Stimulated activated CD4-positive, alpha-beta T cell treated with anti-CD3 and anti-CD28 coated beads, Interleukin-4, amount 100 ng/mL, for 4 hours (primary cell): ENCODE measurements around the gene PSMB7.

ENCODE experiments used
- DNase-seq, 2 experiments: peaks; one replicate each; pipeline ENCODE4 v3.0.0-alpha.2; 2020

The PSMB7 gene

GRCh38 chr9:124322618-124323432 lies 92.4 kb downstream of the PSMB7 start:
- DNase-seq = no peak

- no peak for DNase-seq
Measured at GRCh38 chr9:124321935-124322334, 93.3 kb downstream of the PSMB7 start.

GRCh38 chr9:124321416-124321815 lies 93.8 kb downstream of the PSMB7 start:
- no peak for DNase-seq

DNA sequence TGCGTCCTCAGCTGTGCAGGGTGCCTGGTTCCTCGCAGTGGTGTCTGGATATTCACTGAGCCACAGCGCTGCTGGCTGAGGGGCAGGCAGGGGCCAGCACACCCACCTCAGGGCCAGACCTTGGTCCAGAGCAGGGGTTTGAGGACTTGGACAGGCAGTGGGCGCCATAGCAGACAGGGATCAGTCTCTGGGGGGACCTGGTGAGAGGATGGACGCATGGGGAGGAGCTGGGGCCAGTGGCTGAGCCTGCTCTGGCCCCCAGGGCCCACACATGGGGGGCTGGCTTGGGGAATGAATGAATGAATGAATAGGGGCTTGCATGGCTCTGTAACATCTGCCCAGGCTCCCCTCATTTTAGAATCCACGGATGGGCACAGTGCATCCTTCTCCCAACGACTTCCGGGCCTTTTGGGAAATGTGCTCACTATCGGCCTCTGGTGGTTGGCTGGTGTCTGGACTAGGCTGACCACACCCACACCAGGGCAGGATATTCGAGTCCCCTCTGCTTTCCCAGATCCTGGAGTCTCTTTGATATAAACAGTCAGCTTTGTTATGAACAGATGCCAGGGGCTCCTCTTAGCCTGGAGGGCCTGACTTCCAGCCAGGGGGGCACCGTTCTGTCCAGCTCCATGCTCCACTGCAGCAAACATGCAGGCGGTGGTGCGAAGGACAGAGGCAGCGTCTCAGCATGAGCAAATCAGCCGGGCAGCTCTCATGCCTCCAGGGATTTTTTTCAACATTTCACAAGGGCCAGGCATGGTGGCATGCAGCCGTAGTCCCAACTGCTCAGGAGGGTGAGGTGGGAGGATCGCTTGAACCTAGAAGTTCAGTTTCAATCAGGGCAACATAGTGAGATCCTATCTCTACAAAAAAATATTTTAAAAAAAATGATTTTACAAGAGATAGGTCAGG lies 94.9 kb downstream of the PSMB7 start:
- DNase-seq = peak in 1 of 2 experiments; percentile 43

DNA sequence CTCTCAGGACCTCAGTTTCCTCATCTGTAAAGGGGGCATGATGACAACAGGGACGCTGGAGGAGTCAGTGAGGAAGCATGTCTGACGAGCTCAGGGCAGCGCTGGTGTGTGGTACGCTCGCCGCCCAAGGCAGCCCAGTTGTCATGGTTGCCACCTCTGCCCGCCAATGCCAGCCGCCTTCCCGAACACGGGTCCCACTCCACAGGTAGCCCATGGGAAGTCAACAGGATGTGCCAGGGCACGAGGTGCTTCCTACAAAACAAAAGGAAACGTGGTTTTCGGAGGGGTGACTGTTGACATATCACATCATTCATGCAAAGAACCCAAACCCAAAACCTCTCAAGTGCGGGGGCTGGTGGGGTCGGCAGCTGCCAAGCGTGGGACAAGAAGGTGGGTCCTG lies 99.4 kb downstream of the PSMB7 start:
- no peak for DNase-seq

GRCh38 chr9:124313940-124314339 lies 101.3 kb downstream of the PSMB7 start:
- DNase-seq = no peak

- DNase-seq = no peak
Measured at GRCh38 chr9:124312290-124313265, 102.7 kb downstream of the PSMB7 start.

DNA sequence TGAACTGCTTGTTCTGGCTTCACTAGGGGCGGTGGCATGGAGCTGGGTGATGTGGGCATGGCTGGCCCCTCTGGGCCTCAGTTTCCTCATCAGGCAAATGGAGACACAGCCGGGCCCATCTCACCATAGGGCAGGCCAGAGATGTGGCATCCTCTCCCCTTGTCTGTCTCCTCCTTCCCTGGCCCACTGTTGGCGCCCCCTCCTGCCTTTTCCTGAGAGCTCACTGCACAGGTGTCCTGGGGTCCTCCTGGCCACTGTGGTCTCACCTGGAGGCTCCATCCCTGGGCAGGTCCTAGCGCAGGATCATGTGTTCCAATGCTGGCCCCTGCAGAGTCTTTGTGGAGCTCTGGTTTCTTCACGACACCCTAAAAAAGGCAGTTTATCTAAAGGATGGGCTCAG lies 104.0 kb downstream of the PSMB7 start:
- no peak for DNase-seq

DNA sequence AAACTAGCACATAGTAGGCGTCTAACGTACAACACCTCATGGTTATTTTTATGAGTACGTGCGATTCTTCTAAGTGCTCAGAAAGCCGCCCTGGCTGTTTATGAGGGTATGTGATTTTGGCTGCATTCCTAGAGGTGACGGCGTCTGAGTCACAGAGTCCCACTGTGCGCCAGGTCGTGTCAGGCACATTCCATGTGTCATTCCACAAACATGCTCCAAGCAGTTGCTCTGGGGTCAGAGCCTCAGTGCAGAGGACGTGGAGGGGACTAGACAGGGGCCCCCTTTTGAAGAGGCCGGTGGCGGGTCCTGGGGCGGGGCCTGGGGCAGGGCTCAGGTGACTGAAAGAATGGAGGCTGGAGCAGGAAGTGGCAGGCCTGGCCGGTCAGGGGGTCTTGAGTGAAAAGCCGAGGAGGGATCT lies 105.6 kb downstream of the PSMB7 start:
- no peak for DNase-seq

GRCh38 chr9:124308606-124309491 lies 106.4 kb downstream of the PSMB7 start:
- DNase-seq = no peak

DNA sequence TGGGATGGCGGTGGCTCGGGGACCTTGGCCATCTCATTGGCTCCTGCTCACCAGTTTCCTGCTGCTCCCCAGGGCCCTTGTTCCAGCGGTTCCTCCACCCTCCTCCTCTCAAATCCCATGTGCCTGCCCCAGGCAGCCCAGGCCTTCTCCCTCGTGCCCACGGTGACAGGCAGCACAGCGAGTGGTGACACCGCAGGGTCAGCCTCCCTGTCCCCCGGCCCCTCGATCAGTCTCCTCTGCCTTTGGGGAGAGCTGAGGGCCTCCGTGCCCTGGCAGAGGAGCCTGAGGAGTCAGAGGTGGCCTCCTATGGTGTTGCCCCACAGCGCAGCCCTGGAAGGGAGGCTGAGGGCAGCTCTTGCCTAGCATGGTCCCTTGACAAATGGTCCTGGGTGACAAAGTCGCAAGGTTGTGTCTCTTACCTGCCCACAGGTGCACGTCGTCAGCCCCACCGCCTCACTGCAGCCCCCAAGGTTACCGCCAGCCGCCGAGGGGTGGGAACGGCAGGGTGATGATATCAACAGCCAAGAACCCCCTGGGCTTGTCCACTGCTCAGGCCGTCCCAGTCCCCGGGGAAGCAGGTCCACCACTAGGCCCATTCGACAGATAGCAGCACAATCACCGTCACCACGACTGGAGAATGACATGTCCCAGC lies 107.7 kb downstream of the PSMB7 start:
- DNase-seq = no peak

GRCh38 chr9:124306098-124306735 lies 109.0 kb downstream of the PSMB7 start:
- no peak for DNase-seq

DNA sequence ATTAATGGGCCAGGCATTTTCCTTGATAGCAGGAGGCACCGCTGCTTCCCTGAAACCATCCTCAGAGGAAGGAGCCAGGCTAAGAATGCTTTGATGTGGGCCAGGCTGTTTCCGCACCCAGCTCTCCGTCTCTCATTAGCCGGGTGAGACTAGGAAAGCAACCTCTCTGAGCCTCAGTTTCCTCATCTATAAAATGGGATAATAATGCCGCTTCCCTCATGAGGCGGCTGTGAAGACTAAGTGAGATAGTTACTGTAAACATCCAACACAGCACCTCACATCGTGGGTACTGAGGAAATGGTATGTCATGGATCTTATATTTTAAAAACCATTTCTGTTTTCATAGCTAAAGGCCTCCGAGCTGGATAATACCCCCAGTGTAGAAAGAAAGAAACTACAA lies 111.0 kb downstream of the PSMB7 start:
- no peak for DNase-seq

- no peak for DNase-seq
Measured at GRCh38 chr9:124303762-124304161, 111.5 kb downstream of the PSMB7 start.
